Subcutaneous adipose tissue (tissue), 4 donors: ENCODE data around the gene DARS2. TPM values are rescaled to one million over a fixed set of nuclear protein-coding genes. Genes with fewer than 3 reads are reported as not detected.

Experiments used
- total RNA-seq, 4 donors: library from RNA; depleted of rRNA; stranded (reverse); fragments of >200 nt; gene quantifications; one replicate each; pipeline ENCODE4 v1.1.0, GENCODE V29; 2016
- TF ChIP-seq, protein P1 (sequence below): fragments of 450-650 bp; IDR thresholded peaks from one replicate; pipeline ENCODE4 v1.5.1; 2016; ENCODE audit warnings: low read depth, mild to moderate bottlenecking, control low read depth, antibody characterized with exemption, moderate library complexity

DARS2 gene
- total RNA-seq, 4 donors from 2014 or later = 13.3 to 21.4 (median 15.6) TPM

DNA sequence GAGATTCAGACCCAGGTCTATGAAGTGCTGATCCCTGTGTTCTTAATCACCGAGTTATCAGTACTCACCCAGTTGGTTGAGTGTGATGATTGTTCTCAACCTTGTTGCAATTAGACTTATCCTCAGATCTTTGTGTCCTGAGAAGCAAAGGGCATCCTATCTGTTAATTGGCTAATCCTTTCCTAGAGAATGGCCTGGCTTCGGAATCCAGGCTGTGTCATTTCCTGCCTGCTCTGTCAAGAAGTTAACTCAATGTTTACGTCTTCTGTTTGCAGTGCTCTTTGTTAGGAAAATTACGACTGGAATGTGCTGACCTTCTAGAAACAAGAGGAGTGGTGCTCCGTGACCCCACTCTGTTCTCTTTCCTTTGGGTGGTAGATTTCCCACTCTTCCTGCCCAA lies 28.6 kb downstream of the DARS2 start:
- TF ChIP-seq, protein P1, sequence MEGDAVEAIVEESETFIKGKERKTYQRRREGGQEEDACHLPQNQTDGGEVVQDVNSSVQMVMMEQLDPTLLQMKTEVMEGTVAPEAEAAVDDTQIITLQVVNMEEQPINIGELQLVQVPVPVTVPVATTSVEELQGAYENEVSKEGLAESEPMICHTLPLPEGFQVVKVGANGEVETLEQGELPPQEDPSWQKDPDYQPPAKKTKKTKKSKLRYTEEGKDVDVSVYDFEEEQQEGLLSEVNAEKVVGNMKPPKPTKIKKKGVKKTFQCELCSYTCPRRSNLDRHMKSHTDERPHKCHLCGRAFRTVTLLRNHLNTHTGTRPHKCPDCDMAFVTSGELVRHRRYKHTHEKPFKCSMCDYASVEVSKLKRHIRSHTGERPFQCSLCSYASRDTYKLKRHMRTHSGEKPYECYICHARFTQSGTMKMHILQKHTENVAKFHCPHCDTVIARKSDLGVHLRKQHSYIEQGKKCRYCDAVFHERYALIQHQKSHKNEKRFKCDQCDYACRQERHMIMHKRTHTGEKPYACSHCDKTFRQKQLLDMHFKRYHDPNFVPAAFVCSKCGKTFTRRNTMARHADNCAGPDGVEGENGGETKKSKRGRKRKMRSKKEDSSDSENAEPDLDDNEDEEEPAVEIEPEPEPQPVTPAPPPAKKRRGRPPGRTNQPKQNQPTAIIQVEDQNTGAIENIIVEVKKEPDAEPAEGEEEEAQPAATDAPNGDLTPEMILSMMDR = no peak

DNA sequence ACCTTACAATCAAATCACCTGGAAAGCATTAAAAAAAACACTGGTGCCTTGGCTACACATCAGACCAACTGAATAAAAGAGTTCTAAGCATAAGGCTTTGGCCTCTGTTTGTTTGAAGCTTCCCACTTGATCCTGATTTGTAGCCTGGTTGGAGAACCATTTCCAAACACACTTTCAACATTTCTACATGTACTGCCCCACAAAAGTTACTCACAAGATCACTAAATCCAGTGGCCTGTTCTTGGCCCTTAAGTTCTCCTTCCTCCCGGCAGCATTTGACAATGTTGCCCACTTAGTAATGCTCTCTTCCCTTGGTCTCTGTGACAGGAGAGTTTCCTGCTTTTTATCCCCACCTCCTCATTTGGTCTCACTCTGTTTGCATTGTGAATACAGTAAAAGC lies 31.5 kb downstream of the DARS2 start:
- TF ChIP-seq, protein P1 = no peak

- TF ChIP-seq, protein P1 = no peak
These were observed 32.4 kb downstream of the DARS2 start for GRCh38 chr1:173856903-173857302.

GRCh38 chr1:173857363-173857917 lies 33.0 kb downstream of the DARS2 start:
- TF ChIP-seq, protein P1 = no peak

GRCh38 chr1:173860065-173860464 lies 35.6 kb downstream of the DARS2 start:
- TF ChIP-seq, protein P1 = no peak

- TF ChIP-seq, protein P1 = no peak
These were observed 37.3 kb downstream of the DARS2 start for GRCh38 chr1:173861731-173862145.

GRCh38 chr1:173862769-173863223 lies 38.3 kb downstream of the DARS2 start:
- TF ChIP-seq, protein P1 = no peak
